SK-N-SH (cell line): ENCODE results near the gene NHSL1. TPM values are rescaled to one million over a fixed set of nuclear protein-coding genes. Genes with fewer than 3 reads are reported as not detected.

Experiments
- CTCF ChIA-PET: fragments of 300-600, 350-600 bp; formaldehyde crosslinking; extraction: SDS; loops from one replicate; lab custom pipeline; 2021; lab: Yijun Ruan, JAX
- POLR2A ChIA-PET: fragments of 350-600 bp; sonication (Branson Sonifier 250); formaldehyde crosslinking; extraction: SDS; loops from one replicate; lab custom pipeline; 2020; ENCODE audit warnings: antibody characterized with exemption, inconsistent platforms; lab: Yijun Ruan, JAX
- DNase-seq: peaks from one replicate; pipeline ENCODE4 v3.0.0; 2012
- H2AFZ ChIP-seq: fragments of 200-600 bp; sonication (generic); 2 replicates; pipeline ENCODE4 v1.8.1; 2016; ENCODE audit warnings: antibody characterized with exemption, mild to moderate bottlenecking, low read depth
- H3F3A ChIP-seq: fragments of 200-600 bp; sonication (generic); replicated peaks from 2 replicates; pipeline ENCODE3; 2016; ENCODE audit warnings: antibody characterized with exemption, mild to moderate bottlenecking; ENCODE audit not compliant: insufficient read depth
- H3K27ac ChIP-seq, 2 experiments: fragments of 200-500 bp in 1 of 2; fragments of 200-600 bp in 1 of 2; sonication (Bioruptor generic) in 1 of 2; sonication (generic), shearing (Covaris generic) in 1 of 2; 2 replicates each; pipeline versions ENCODE4 v1.5.1 to v1.6.1; 2014 to 2016; ENCODE audit warnings: low read depth in 2 of 2, inconsistent platforms in 1 of 2, low read length in 1 of 2, mild to moderate bottlenecking in 1 of 2, mixed read lengths in 1 of 2
- H3K27me3 ChIP-seq: fragments of 200-600 bp; sonication (generic), shearing (Covaris generic); 2 replicates; pipeline ENCODE4 v1.6.1; 2016; ENCODE audit warnings: mixed run types; ENCODE audit not compliant: insufficient read depth
- H3K36me3 ChIP-seq, 2 experiments: fragments of 200-500 bp in 1 of 2; fragments of 200-600 bp in 1 of 2; sonication (Bioruptor generic) in 1 of 2; sonication (generic) in 1 of 2; replicated peaks in 1 of 2; 2 replicates each; pipeline versions ENCODE3 to v1.5.1; 2014 to 2016; ENCODE audit warnings: low read length in 1 of 2, mild to moderate bottlenecking in 1 of 2; ENCODE audit not compliant: insufficient read depth in 2 of 2, control insufficient read depth in 1 of 2
- H3K4me1 ChIP-seq, 2 experiments: fragments of 200-500 bp in 1 of 2; fragments of 200-600 bp in 1 of 2; sonication (Bioruptor generic) in 1 of 2; sonication (generic), shearing (Covaris generic) in 1 of 2; 2 replicates each; pipeline versions ENCODE4 v1.5.1 to v1.6.1; 2014 to 2016; ENCODE audit warnings: low read depth in 1 of 2, low read length in 1 of 2, mixed run types in 1 of 2; ENCODE audit not compliant: insufficient read depth in 2 of 2, control insufficient read depth in 1 of 2
- H3K4me2 ChIP-seq: fragments of 200-600 bp; sonication (generic), shearing (Covaris generic); 2 replicates; pipeline ENCODE4 v1.6.1; 2017; ENCODE audit warnings: mixed run types
- H3K4me3 ChIP-seq, 2 experiments: fragments of 200-500 bp in 1 of 2; fragments of 200-600 bp in 1 of 2; sonication (Bioruptor generic) in 1 of 2; sonication (generic), shearing (Covaris generic) in 1 of 2; 2 replicates each; pipeline versions ENCODE4 v1.5.1 to v1.8.1; 2014 to 2016; ENCODE audit warnings: low read depth in 2 of 2, inconsistent platforms in 1 of 2, low read length in 1 of 2, mild to moderate bottlenecking in 1 of 2, mixed read lengths in 1 of 2, moderate library complexity in 1 of 2
- H3K79me2 ChIP-seq: fragments of 200-600 bp; sonication (generic); 2 replicates; pipeline ENCODE4 v1.8.1; 2017; ENCODE audit warnings: mild to moderate bottlenecking; ENCODE audit not compliant: insufficient read depth
- H3K9ac ChIP-seq: fragments of 200-600 bp; sonication (generic); 2 replicates; pipeline ENCODE4 v1.6.1; 2017; ENCODE audit warnings: mixed run types
- H3K9me2 ChIP-seq: fragments of 200-600 bp; sonication (generic); 2 replicates; pipeline ENCODE4 v1.6.1; 2017; ENCODE audit warnings: mixed run types
- H3K9me3 ChIP-seq: fragments of 200-600 bp; sonication (generic); 2 replicates; pipeline ENCODE4 v1.6.1; 2017; ENCODE audit warnings: mixed run types, mild to moderate bottlenecking, moderate library complexity
- H4K20me1 ChIP-seq: fragments of 200-600 bp; sonication (generic); 2 replicates; pipeline ENCODE4 v1.6.1; 2017; ENCODE audit warnings: mild to moderate bottlenecking, mixed run types; ENCODE audit not compliant: insufficient read depth
- CHD2 ChIP-seq: fragments of 150-350 bp; IDR thresholded peaks from 2 replicates; pipeline ENCODE4 v1.6.1; 2018; ENCODE audit warnings: low read length; ENCODE audit not compliant: partially characterized antibody
- FOSL2 ChIP-seq: IDR thresholded peaks from 2 replicates; pipeline ENCODE4 v1.4.0; 2012; ENCODE audit warnings: low read depth, mild to moderate bottlenecking, moderate library complexity, borderline replicate concordance
- FOXJ3 ChIP-seq: sonication (generic); formaldehyde crosslinking; IDR thresholded peaks from 2 replicates; pipeline ENCODE4 v1.5.1; 2020; ENCODE audit warnings: mild to moderate bottlenecking, missing genetic modification reagents
- FOXM1 ChIP-seq: IDR thresholded peaks from 2 replicates; pipeline ENCODE4 v1.4.0; 2012; ENCODE audit warnings: low read depth, mild to moderate bottlenecking
- GATA2 ChIP-seq: sonication (generic); formaldehyde crosslinking; IDR thresholded peaks from 2 replicates; pipeline ENCODE4 v1.5.0; 2020; ENCODE audit warnings: mild to moderate bottlenecking, missing genetic modification reagents
- JUND ChIP-seq: IDR thresholded peaks from 2 replicates; pipeline ENCODE4 v1.4.0; 2012
- MXI1 ChIP-seq: IDR thresholded peaks from 2 replicates; pipeline ENCODE4 v1.6.1; 2012; ENCODE audit warnings: mild to moderate bottlenecking, low read depth, low read length, improper control_type of control experiment
- NRF1 ChIP-seq: IDR thresholded peaks from 2 replicates; pipeline ENCODE4 v1.6.1; 2012; ENCODE audit warnings: low read depth, mild to moderate bottlenecking, low read length
- RCOR1 ChIP-seq: fragments of 150-350 bp; IDR thresholded peaks from 2 replicates; pipeline ENCODE4 v1.6.1; 2017; ENCODE audit warnings: antibody characterized with exemption, low read length
- SIN3A ChIP-seq: IDR thresholded peaks from 2 replicates; pipeline ENCODE4 v1.6.1; 2012; ENCODE audit warnings: low read depth, mild to moderate bottlenecking, low read length, moderate library complexity, borderline replicate concordance
- TAF1 ChIP-seq: IDR thresholded peaks from 2 replicates; pipeline ENCODE4 v1.6.1; 2012; ENCODE audit warnings: low read depth, mild to moderate bottlenecking, low read length, moderate library complexity, borderline replicate concordance
- WGBS: methylation state at CpG from one replicate; pipeline ENCODE4 v1.1.6; 2017; ENCODE audit warnings: low lambda C conversion rate; 5-methylcytosine and 5-hydroxymethylcytosine counted together
- polyA plus RNA-seq, 3 experiments: library from polyadenylated mRNA; depleted of rRNA; stranded (reverse); fragments of >200 nt; gene quantifications; 2 replicates each; pipeline ENCODE4 v1.2.3, GENCODE V29; 2012
- TF ChIP-seq, protein P1 (sequence below): IDR thresholded peaks from 2 replicates; pipeline ENCODE4 v1.6.1; 2012; ENCODE audit warnings: mild to moderate bottlenecking, low read depth, low read length, moderate library complexity
- TF ChIP-seq, protein P2 (sequence below): IDR thresholded peaks from 2 replicates; pipeline ENCODE4 v1.4.0; 2012; ENCODE audit warnings: low read depth, borderline replicate concordance

Gene NHSL1
- polyA plus RNA-seq, 1 of the 3 experiments (the other 2 are of a cell fraction) = under 0.01 TPM

DNA sequence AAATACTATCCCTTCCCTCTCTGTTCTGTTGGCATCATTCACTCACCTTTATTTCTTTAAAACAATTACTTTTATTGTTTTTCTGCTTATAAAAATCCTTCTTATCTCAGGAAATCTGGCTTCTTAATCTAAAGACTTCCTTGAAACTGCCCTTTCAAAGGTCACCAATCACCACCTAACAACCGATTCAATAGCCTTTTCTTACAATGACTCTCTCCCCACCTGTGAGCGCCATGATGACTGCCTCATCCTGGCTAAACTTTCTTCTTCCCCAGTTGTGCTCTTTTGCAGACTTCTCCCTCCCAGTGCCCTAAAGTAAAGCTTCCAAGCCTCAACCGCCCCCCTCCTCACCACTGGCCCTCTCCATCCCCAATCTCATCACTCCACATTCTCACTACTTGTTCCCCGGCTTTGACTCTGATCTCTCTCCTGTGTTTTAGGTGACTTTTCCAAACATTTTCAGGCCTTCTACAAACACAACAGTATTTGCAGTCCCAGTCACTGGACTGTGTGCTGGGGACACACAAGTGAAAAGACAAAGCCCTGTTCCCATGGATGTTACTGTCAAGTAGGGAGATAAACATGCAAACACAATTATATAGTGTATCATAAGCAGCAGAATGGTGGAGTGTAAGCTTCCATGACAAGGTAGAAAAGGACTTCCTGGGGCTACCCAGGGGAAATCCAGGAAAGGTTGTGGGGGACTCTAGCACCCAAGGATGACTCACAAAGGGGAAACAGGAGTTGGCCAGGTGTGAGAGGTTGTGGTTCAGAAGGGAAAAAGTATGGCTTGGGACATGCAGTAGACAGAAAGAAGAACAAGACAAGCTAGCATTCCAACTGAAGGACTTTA lies 12.8 kb downstream of the NHSL1 start:
- Histone ChIP-seq H3K27ac (no peak overlapping the region), H3K4me2 (no peak overlapping the region), H3K27me3 (no peaks in the 10 kb centered on the region; the same call in 1 of the 2 replicates), H3K9me3 (no peaks in the 10 kb centered on the region), H3K9me2 (no peaks in the 10 kb centered on the region), H2AFZ (no peak overlapping the region), H3K79me2 (no peaks in the 10 kb centered on the region), H3K4me3 (no peak overlapping the region), H4K20me1 (no peaks in the 10 kb centered on the region), H3F3A (no peaks in the 10 kb centered on the region), H3K4me1 (no peaks in the 10 kb centered on the region), H3K9ac (no peak overlapping the region), H3K36me3 (no peaks in the 10 kb centered on the region)
- ChIA-PET POLR2A (no interaction called here), CTCF (no interaction called here)
- no peak for TF ChIP-seq FOSL2
- no peak for TF ChIP-seq CHD2
- TF ChIP-seq FOXJ3 (CRISPR knock-in tag) = no peak
- TF ChIP-seq, protein P1, sequence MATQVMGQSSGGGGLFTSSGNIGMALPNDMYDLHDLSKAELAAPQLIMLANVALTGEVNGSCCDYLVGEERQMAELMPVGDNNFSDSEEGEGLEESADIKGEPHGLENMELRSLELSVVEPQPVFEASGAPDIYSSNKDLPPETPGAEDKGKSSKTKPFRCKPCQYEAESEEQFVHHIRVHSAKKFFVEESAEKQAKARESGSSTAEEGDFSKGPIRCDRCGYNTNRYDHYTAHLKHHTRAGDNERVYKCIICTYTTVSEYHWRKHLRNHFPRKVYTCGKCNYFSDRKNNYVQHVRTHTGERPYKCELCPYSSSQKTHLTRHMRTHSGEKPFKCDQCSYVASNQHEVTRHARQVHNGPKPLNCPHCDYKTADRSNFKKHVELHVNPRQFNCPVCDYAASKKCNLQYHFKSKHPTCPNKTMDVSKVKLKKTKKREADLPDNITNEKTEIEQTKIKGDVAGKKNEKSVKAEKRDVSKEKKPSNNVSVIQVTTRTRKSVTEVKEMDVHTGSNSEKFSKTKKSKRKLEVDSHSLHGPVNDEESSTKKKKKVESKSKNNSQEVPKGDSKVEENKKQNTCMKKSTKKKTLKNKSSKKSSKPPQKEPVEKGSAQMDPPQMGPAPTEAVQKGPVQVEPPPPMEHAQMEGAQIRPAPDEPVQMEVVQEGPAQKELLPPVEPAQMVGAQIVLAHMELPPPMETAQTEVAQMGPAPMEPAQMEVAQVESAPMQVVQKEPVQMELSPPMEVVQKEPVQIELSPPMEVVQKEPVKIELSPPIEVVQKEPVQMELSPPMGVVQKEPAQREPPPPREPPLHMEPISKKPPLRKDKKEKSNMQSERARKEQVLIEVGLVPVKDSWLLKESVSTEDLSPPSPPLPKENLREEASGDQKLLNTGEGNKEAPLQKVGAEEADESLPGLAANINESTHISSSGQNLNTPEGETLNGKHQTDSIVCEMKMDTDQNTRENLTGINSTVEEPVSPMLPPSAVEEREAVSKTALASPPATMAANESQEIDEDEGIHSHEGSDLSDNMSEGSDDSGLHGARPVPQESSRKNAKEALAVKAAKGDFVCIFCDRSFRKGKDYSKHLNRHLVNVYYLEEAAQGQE = no peak
- no peak for TF ChIP-seq TAF1
- no peak for TF ChIP-seq FOXM1
- no peak for TF ChIP-seq SIN3A
- no peak for TF ChIP-seq RCOR1
- TF ChIP-seq MXI1 = no peak
- TF ChIP-seq, protein P2, sequence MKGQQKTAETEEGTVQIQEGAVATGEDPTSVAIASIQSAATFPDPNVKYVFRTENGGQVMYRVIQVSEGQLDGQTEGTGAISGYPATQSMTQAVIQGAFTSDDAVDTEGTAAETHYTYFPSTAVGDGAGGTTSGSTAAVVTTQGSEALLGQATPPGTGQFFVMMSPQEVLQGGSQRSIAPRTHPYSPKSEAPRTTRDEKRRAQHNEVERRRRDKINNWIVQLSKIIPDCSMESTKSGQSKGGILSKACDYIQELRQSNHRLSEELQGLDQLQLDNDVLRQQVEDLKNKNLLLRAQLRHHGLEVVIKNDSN = no peak
- TF ChIP-seq GATA2 = no peak
- DNase-seq = no peak
- WGBS = 17% methylated on average over 4 of the region's 4 CpGs

DNA sequence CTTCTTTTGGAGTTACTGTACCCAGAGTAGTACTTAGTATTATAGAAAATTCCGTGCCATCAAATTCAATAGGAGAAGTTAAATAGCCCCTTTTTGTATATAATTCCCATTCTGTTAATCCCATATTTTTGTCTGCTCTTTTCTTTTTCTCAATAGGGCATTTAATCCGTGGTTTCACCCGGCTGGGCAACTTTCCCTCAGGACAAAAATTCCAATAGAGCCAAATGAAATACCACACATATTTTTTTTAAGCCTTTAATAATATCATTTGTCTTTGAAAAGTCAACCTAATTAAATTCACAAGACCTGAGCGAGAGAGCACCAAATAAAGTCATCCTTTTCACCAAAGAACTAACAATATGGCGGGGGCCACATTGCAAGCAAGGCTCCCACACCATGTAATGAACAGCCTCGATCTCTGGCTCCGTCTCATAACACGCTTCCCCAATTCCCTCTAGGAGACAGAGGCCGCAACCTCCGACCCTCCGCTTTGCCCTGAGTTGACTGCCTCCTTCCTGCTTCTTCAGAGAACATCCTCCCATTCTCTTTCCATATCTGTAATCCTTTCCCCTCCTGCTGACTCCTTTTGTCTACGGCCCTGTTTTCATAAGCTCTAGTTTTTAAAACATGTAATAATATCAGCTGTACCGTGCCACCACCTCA lies 13.6 kb downstream of the NHSL1 start:
- Histone ChIP-seq H3K79me2 (no peaks in the 10 kb centered on the region), H3K4me1 (no peaks in the 10 kb centered on the region), H3K4me2 (no peak overlapping the region), H4K20me1 (no peaks in the 10 kb centered on the region), H3K36me3 (no peaks in the 10 kb centered on the region), H3F3A (no peaks in the 10 kb centered on the region), H3K9me3 (no peaks in the 10 kb centered on the region), H2AFZ (no peak overlapping the region), H3K4me3 (no peak overlapping the region), H3K9ac (no peak overlapping the region), H3K27me3 (no peaks in the 10 kb centered on the region; the same call in 1 of the 2 replicates), H3K9me2 (no peaks in the 10 kb centered on the region), H3K27ac (no peak overlapping the region)
- CTCF ChIA-PET = no interaction called here
- no peak for DNase-seq
- 23% methylated on average over 13 of the region's 13 CpGs for WGBS
- no peak for TF ChIP-seq JUND
- TF ChIP-seq NRF1 = no peak
- POLR2A ChIA-PET = no interaction called here
